HPDE6-E6E7 (cell line): Measurements from ENCODE around the gene TMEM247.

ENCODE experiments used
- DNase-seq: peaks from one replicate; pipeline ENCODE4 v3.0.0; 2011; ENCODE audit warnings: missing footprints; ENCODE audit errors: extremely low spot score

TMEM247 gene

GRCh38 chr2:46479265-46479664 is at the start of gene TMEM247:
Gene TMEM247, plus strand, starts transcription at chr2:46479565.
- no peak for DNase-seq

- DNase-seq, result no peak
Measured at GRCh38 chr2:46430413-46430812, 49.0 kb upstream of the TMEM247 start.

- DNase-seq, result no peak
Measured at GRCh38 chr2:46430992-46431391, 48.4 kb upstream of the TMEM247 start.

DNA sequence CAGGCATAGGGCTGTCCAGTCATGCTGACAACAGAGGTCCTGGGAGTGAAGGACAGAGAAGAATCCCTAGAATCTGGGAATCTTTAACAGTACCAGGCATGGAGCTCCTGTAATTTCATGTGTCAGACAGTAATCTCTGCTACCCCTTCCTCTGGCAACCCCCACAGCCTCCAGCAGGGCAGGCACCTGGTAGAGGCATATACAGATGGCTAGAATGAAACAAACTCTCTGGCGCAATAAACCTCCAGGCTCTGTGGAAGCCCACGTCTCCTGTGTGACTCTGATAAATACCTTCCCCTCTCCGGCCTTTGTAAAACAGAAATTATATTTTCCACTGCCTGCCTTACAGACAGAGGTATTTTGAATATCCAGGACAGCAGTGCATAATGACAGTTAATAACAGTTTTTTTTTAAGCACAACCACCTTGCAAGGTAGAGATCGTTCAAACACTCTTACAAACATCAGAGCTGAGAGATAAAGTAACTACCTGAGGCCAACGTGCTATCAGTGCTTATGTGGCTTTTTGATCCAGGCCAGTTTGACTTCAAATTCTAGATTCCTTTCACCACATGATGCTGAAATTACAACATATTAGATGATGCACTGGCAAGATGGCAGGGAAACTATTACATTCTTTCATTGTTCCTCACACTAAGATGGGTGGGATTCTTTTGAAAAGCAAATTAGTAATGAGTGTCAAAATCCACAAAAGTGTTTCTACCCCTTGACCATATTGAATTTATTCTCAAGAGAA is 47.7 kb upstream of the TMEM247 start:
- DNase-seq, result no peak

GRCh38 chr2:46434851-46435273 is 44.5 kb upstream of the TMEM247 start:
- DNase-seq, result peak; percentile 49

GRCh38 chr2:46435353-46435752 is 44.0 kb upstream of the TMEM247 start:
- DNase-seq, result no peak

DNA sequence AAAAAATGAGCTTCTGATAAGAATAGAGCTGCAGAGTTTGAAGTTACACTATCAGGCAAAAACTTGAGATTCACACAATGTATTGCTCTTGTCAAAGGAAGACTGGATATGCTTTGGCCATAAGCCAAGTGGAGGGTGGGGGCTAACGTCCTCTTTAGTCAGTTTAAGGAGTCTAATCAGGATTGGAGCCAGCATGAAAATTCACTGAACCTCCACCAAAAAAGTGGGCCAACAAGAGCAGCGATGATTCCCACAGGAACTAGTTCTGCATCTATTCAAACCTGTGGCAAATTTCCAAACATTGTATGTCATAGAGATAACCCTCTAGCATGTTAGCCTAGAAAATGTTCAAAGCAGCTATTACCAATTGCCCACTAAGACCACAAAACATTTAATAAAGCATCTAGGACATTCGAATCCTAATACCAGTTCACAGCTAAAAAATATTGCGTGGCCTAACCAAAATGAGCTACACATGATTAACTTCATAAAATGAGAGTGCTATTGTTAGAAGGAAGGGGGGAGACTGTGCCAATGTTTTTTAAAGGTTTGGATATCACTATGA is 43.5 kb upstream of the TMEM247 start:
- DNase-seq, result no peak

GRCh38 chr2:46436800-46437199 is 42.6 kb upstream of the TMEM247 start:
- DNase-seq, result no peak

DNA sequence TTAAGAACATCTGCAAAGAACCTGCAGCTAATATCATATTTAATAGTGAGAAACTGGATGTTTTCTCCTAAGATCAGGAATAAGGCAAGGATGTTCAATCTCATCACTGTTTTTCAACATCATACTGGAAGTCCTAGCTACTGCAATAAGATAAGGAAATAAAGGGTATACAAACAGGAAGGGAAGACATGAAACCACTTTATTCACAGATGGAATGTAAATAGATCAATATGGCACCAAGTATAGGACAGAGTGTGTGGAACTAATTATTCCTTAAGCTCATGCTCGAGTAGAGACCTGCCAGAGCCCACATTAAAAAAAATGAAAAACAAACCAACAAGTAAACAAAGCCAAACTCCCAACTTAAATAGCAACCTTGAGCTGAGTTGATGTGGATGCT is 41.3 kb upstream of the TMEM247 start:
- no peak for DNase-seq

DNA sequence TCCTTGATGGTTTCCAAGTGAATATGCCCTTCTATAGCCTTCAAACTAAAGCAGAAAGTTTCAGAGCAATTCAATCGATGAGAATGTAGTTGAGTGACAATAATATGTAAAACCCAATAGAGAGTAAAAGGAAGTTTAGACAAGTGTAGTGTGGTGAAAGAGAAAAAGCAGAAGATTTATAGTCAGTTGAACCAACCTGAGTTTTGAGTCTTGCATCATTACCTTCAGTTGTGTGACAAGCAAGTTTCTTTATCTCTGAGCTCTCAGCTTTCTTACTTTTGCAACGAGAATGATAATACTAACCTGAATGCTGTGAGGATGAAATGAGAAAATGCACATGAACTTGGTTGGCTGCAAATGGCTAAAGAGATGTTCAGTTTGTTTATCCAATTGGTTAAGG is 40.6 kb upstream of the TMEM247 start:
- DNase-seq, result no peak

DNA sequence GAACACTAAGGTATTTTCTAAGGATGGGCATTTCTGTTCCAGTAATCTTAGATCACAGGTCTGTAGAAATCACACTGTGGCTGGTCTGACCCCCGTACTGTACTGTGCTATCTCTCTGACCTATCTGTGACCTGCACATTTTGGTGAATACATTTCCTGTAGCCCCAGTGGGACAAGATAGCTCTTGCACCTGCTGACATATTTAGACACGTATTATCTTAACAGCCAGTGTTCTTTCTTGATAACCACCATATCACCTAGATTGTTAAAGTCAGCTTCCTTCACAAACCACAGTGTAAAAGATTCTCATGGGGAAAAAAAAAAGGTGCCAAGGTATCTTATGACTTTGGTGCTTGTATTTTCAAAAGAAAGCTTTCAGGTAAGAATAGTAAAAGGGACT is 39.8 kb upstream of the TMEM247 start:
- no peak for DNase-seq

DNA sequence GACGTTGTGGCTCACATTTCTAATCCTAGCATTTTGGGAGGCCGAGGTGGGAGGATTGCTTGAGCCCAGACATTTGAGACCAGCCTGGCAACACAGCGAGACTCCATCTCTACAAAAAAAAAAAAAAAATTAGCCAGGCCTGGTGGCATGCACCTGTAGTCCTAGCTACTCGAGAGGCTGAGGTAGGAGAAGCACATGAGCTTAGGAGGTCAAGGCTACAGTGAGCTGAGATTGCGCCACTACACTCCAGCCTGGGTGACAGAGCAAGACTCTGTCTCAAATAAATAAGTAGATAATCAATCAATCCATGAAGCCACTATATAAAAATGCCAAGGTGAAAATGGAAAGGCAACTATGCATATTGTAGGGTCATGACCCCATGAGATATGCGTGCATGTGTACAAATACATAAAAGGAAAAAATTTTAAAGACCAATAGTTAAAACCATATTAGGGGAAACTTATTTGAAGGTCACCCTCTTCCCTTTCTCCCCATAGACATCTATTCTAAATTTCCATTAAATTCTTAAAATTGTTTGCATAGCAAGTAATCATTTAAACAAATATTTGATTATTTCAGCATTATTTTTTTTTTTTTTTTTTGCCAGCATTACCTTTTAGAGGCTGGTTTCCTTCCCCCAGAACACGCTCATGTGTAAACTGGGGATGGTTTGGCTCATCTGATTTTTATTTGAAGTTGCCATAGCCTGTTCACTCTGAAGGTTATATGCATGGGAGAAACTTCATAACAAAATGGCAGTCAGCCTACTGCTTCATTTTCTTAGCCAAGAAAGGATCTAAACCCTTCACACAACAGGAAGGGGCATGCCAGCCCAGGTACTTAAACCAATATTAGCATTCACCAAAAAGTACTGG is 37.3 kb upstream of the TMEM247 start:
- DNase-seq, result no peak

- no peak for DNase-seq
Measured at GRCh38 chr2:46444732-46445131, 34.6 kb upstream of the TMEM247 start.

GRCh38 chr2:46445556-46445955 is 33.8 kb upstream of the TMEM247 start:
- DNase-seq, result no peak

DNA sequence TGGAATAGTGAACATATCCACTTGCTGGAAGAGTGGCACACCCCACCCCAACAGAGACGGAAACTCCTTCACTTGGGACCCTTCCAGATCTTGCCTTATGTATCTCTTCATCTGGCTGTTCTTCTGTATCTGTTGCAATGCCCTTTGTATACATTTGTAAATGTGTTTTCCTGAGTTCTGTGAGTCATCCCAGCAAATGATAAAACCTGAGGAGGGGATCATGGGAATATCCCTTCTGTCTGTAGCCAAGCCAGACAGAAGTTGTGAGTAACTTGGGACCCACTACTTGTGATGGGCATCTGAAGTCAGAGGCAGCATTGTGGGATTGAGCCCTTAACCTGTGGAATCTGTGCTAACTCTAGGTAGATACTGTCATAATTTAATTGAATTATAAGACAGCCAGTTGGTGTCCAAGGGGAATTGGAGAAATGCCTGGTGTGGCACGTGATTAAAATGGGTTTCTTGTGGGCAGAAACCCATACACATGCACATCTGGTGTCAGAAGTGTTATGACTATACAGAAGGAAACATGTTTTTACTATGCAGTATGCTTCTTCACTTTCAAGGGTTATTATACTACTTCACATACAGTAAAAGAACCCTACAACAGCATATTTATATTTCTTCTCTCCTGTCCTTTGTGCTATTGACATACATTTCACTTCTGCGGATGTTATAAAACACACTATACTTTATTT is 32.3 kb upstream of the TMEM247 start:
- no peak for DNase-seq

GRCh38 chr2:46447649-46448048 is 31.7 kb upstream of the TMEM247 start:
- no peak for DNase-seq

DNA sequence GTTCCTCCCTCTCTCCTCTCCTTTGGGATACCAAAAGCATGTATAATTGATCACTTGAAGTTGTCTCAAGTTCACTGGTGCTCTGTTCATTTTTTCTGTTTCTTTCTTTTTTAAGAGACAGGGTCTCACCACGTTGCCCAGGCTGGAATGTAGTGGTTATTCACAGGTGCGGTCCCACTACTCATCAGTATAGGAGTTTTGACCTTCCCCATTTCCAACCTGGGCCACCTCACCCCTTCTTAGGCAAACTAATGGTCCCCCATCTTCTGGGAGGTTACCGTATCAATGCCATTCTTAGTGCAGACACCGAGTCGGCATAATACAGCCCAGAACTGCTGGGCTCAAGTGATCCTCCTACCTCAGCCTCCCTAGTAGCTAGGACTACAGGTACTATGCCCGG is 31.3 kb upstream of the TMEM247 start:
- DNase-seq, result no peak

DNA sequence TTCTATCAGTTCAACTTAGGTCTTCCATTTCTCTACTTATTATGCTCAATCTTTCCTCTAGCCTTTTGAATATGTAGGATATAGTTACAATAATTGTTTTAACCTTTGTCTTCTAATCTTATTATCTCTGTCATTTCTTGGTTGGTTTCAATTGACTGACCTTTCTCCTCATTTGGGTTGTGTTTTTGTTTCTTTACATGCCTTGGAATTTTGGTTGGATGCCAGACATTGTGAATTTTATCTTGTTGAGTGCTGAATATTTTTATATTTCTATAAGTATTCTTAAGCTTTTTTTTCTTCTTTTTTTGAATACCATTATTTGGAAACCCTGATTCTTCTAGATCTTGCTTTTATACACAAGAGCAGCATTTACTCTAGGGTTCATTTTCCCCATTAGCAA is 30.7 kb upstream of the TMEM247 start:
- DNase-seq, result no peak

GRCh38 chr2:46449700-46450099 is 29.7 kb upstream of the TMEM247 start:
- no peak for DNase-seq

GRCh38 chr2:46451131-46451711 is 28.1 kb upstream of the TMEM247 start:
- no peak for DNase-seq

DNA sequence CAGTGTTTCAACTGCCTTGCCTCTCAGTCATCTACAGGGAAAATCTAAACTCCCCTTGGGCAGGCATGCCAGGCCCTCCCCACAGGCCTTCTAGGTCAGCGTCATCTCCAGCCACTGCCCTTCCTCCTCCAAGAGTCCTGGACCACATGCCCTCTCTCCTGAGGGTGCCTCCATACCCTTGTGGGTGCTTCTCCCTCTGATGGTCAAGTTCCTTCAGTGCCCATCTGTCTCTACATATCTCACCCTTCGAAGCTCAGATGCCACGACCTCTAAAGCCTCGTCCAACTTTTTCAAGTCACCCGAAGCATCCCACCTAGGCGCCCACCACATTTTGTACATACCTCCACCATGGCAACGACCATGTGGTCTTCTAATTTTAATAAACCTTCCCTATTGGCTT is 22.6 kb upstream of the TMEM247 start:
- DNase-seq, result no peak
